ENCODE results near the gene SNX12. TPM values are rescaled to one million over a fixed set of nuclear protein-coding genes. Genes with fewer than 3 reads are reported as not detected.

The SNX12 gene
- 69.0 and 101 TPM in 2 replicates for total RNA-seq (2014; rRNA removed; shearing (Covaris generic))

GRCh38 chrX:71068044-71068918 is at the start of gene SNX12:
Gene SNX12, minus strand, starts transcription at chrX:71068334. Its CDS starts 28 bp downstream, at chrX:71068306.
- peak; percentile 91 for DNase-seq (ENCODE audit: low spot score)

- DNase-seq (ENCODE audit: low spot score): no peak
These were observed 49.2 kb upstream of the SNX12 start for GRCh38 chrX:71117358-71117757.

- no peak for DNase-seq (ENCODE audit: low spot score)
These were observed 43.8 kb upstream of the SNX12 start for GRCh38 chrX:71111921-71112431.

- DNase-seq (ENCODE audit: low spot score): no peak
These were observed 43.2 kb upstream of the SNX12 start, which contains the start of gene IL2RG for GRCh38 chrX:71111141-71111843. Gene IL2RG, minus strand, starts transcription at chrX:71111577. Its CDS starts 38 bp downstream, at chrX:71111539.

- no peak for DNase-seq (ENCODE audit: low spot score)
These were observed 40.9 kb upstream of the SNX12 start for GRCh38 chrX:71109051-71109450.

GRCh38 chrX:71107762-71108360 is 39.7 kb upstream of the SNX12 start:
- DNase-seq (ENCODE audit: low spot score): no peak

- DNase-seq (ENCODE audit: low spot score): no peak
These were observed 39.1 kb upstream of the SNX12 start for GRCh38 chrX:71107245-71107644.

- peak; percentile 21 for DNase-seq (ENCODE audit: low spot score)
These were observed 38.3 kb upstream of the SNX12 start, which contains the start of gene CXorf65 for GRCh38 chrX:71106427-71106826. Gene CXorf65, minus strand, starts transcription at chrX:71106740. Its CDS starts 184 bp downstream, at chrX:71106556.

- DNase-seq (ENCODE audit: low spot score): no peak
These were observed 37.5 kb upstream of the SNX12 start for GRCh38 chrX:71105628-71106027.

GRCh38 chrX:71103110-71103983 is 35.2 kb upstream of the SNX12 start:
- no peak for DNase-seq (ENCODE audit: low spot score)

GRCh38 chrX:71102292-71102691 is 34.2 kb upstream of the SNX12 start:
- DNase-seq (ENCODE audit: low spot score): no peak

- DNase-seq (ENCODE audit: low spot score): no peak
These were observed 32.7 kb upstream of the SNX12 start for GRCh38 chrX:71100581-71101505.

GRCh38 chrX:71099736-71100135 is 31.6 kb upstream of the SNX12 start:
- no peak for DNase-seq (ENCODE audit: low spot score)

GRCh38 chrX:71098951-71099506 is 30.9 kb upstream of the SNX12 start:
- no peak for DNase-seq (ENCODE audit: low spot score)

- DNase-seq (ENCODE audit: low spot score): no peak
These were observed 30.2 kb upstream of the SNX12 start for GRCh38 chrX:71098302-71098701.

- no peak for DNase-seq (ENCODE audit: low spot score)
These were observed 28.6 kb upstream of the SNX12 start for GRCh38 chrX:71096760-71097032.

GRCh38 chrX:71095981-71096759 is 28.0 kb upstream of the SNX12 start:
- no peak for DNase-seq (ENCODE audit: low spot score)

- peak; percentile 66 for DNase-seq (ENCODE audit: low spot score)
These were observed 27.4 kb upstream of the SNX12 start, which contains the start of gene FOXO4 for GRCh38 chrX:71095555-71095980. Gene FOXO4, plus strand, starts transcription at chrX:71095851. Its CDS starts 678 bp downstream, at chrX:71096529.

- DNase-seq (ENCODE audit: low spot score): no peak
These were observed 26.9 kb upstream of the SNX12 start for GRCh38 chrX:71095033-71095432.
